Lower leg skin (tissue), 3 donors: Measurements from ENCODE around the gene GPC5.

Experiments
- CTCF ChIP-seq, 3 donors: fragments of 450-650 bp; IDR thresholded peaks; one replicate each; pipeline ENCODE4 v1.5.1; 2016; ENCODE audit warnings: antibody characterized with exemption in 3 of 3, mild to moderate bottlenecking in 3 of 3, moderate library complexity in 2 of 3
- POLR2A ChIP-seq, 2 donors: fragments of 450-650 bp; IDR thresholded peaks; one replicate each; pipeline ENCODE4 v1.6.1; 2016 to 2017; ENCODE audit warnings: antibody characterized with exemption in 2 of 2, mild to moderate bottlenecking in 1 of 2, moderate library complexity in 1 of 2

GRCh38 chr13:92716749-92717148 lies 1318.3 kb downstream of the GPC5 start:
- no peak for TF ChIP-seq CTCF (IDR thresholded peaks at IDR 0.05)
- TF ChIP-seq POLR2A (IDR thresholded peaks at IDR 0.05): no peak
